HG02884 (cell line): Measurements from ENCODE around the gene CSNK1D.

Experiments
- ATAC-seq: cut with Tn5 transposase; IDR thresholded peaks from one replicate; pipeline ENCODE4 v1.9.1; 2021; ENCODE audit warnings: mild to moderate bottlenecking, moderate library complexity; ENCODE audit not compliant: unreplicated experiment

CSNK1D gene

DNA sequence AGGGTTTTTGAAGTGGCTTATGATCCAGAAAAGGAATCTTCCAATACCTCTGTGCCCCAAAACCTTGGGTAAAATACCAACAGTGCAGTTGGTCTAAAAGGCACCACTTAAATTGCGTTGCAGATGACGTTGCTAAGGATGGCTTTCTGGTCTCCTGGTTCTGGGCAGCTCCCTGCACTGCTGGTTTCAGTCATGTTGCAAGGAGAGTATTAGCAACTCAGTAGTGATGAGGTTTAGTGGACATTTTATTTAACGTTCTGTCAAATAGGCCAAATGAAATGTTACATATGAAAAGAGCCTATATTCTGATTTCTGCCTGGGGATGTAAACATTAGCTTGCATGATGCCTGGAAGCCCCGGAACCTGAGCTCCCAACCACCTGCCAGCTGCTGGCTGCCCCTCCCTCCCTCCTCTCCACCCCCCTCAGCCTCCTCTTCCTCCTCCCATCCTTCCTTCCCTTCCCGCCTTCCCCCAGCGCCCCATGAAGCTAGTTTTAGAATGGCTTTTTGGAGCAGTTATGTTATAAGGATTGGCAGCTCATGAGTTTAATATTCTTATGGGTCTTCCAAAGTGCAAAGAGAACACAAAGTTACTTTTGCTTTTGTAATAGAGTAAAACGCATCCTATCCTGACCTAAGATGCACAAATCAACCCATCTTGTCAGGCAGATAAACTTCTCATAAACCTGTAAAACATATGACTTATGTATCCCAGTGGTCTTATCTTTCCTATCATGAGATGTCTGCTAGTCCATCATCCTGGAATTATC, 23.2 kb upstream of the CSNK1D start:
- no peak for ATAC-seq

DNA sequence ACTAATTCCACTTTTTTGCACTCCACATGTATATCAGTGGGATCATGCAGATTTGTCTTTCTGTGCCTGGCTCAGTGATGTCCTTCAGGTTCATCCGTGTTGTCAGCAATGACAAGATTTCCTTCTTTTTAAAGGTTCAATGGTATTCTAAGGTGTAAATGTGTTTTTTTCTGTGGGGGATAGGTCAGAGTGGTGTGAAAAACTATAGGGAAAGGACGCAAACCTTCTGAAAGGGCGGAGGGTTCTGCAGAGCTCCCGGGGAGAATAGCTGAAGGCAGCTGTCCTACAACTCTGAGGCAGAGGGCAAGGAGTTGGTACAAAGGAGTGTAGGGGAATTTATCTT, 21.9 kb upstream of the CSNK1D start:
- no peak for ATAC-seq

DNA sequence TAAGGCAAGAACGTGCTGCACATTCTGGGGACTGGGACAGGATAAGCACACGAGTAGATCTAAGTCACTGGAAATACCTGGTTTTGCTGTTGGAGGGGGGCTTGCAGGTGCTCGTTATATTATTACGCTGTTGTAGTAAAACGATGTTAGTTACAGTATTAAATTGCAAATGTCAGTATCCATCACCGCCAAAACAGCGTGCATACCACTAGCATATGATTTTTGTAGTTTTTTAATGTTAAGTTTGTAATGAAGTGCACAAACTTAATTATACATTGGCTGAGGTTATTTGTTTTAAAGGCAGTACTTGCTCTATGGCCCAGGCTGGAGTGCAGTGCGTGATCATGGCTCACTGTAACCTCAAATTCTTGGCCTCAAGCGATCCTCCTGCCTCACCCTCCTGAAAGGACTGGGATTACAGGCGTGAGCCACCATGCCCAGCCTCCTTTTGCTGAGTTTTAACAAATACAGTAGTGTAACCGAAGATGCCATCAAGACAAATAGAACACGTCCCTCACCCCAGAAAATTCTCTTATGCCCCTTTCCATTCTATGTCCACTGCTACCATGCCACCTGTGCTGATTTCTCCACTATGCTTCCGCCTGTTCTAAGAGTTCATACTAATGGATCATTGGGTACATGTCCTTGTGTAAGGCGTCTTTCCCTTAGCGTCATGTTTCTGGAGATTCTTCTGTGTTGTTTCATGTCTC, 20.7 kb upstream of the CSNK1D start:
- ATAC-seq: no peak

DNA sequence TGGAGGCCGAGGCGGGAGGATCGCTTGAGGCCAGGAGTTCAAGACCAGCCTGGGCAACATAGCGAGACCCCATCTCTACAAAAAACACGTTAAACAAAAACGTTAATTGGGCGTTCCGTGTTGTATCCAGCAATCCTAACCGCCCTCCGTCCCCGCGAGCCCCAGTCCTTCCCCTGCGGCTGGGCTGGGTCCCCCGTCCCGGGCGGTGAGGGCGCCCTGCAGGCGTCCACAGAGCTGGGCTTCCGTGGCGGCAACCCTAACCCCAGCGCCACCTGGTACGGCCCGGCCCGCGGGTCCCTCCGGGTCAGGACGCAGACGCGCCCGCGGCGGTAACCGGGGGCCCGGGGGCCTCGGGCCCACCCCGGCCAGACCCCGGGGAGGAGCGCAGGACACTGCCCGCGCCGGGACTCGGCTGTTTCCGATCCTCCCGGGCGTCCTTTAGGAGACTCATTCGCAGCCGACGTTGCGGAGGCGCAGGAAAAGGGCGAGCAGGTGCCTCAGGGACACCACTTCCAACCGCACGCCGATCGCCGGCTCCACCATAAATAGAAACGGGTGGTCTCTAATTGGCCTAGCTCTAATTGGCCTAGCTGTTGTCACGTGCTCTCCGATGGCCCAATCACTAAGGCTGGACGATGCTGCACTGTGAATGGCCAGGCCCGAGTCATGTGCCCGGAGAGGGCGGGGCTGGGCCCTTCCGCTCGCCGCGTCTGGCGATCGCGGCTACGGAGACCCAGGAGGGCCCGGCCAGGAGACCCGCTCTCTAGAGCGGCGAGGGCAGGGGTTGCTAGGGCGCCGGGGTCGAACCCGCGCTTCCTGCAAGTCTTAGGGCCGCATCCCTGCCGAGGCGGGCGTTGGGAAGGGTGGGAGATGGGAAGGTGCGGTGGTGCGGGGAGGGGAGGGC, 19.0 kb upstream of the CSNK1D start:
- ATAC-seq: peak; percentile 93

DNA sequence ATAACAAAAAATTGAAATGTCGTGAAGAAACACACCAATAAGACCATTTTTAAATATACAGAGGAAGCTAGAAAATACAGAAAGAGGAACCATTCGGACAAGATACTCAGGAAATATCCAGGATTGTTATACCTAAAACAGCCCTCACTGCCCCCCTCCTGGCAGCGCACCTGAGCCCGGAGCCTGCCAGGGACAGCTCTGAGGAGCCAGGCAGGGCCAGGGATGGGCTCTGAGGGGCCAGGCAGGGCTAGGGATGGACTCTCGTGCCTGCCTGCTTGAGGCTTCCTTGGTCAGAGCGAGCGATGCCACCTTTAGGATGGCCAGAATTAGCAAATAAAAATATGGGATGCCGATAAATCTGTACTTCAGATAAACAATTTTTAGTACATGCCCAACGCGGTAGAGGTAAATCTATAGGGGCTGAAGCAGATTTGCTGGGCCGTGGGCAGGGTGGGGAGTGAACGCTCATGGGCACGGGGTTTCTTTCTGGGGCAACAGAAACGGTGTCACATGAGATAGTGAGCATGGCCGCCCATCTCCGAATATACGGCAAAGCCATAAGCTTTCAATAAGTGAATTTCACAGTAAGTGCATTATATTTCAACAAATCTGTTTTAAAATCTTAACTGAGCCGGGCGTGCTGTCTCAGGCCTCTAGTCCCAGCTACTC, 18.2 kb upstream of the CSNK1D start:
- no peak for ATAC-seq

DNA sequence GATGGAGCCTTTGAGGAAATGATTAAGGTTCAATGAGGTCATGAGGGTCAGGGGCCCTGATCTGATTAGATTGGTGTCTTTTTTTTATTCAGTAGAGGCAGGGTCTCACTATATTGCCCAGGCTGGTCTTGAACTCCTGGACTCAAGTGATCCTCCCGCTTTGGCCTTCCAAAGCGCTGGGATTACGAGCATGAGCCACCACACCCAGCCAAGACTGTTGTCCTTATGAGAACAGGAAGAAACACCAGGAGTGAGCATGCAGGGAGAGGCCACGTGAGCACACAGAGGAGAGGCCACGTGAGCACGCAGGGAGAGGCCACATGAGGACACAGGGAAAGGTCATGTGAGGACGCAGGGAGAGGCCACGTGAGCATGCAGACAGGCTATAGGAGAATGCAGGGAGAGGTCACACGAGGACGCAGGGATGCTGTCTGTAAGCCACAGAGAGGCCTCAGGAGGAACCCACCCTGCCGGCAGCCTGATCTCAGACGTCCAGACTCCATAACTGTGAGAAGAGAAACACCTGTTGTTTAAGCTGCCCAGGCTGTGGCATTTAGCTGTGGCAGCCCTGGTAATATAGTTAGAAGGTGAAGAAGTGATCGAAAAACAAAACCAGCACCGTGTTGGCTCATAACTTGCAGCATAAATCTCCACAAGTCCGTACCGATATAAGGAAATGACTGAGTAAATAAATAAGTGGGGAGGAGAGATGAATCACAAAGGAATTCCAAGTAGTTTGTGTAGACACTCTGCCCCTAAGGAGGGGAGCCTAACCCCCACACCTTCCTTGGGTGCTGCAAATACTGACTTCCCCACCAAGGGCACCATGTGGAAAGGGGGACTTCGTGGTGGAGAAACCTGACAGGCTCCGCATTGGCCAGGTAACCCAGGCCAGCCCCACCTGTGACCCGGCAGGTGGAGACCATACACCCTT, 14.6 kb upstream of the CSNK1D start:
- ATAC-seq: no peak

DNA sequence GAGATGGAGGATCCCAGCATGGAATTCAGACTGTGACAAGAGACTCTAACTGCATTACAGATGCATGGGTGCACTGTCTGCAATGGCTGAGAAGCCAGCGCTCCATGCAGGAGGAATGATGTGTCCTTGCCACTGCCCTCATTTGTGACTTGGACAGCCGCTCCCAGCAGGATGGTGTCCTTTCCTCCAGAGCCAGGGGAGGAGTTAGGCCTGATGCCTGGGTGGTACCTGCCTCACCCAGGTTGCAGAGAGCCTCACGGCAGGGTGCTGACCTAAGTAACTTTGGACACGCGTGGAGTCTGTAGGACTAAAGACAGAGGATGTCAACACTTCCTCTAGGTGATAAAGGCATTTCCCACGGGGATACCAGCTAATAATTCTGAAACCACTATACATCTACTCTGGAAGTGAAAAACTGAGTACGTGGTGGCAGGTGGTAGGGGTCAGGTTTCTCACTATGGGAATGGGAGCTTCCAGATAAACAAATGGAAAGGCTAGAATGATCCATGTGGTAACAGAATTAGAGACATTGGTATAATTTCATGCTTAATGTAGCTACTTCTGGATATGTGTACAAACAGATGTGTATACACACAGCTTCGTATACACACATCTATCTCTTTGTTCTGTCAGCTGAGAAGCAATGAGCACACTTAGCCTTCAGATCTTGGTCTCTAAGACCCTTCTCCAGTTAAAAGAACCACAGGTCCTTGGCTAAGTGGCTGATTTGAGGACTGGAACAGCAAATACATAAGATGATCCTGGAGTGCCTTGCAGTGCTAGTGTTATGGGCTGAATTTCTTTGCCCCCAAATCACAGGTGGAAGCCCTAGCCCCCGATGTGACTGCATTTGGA, 13.7 kb upstream of the CSNK1D start:
- ATAC-seq: no peak

- ATAC-seq: no peak
These were observed 11.6 kb upstream of the CSNK1D start for GRCh38 chr17:82285141-82285540.

DNA sequence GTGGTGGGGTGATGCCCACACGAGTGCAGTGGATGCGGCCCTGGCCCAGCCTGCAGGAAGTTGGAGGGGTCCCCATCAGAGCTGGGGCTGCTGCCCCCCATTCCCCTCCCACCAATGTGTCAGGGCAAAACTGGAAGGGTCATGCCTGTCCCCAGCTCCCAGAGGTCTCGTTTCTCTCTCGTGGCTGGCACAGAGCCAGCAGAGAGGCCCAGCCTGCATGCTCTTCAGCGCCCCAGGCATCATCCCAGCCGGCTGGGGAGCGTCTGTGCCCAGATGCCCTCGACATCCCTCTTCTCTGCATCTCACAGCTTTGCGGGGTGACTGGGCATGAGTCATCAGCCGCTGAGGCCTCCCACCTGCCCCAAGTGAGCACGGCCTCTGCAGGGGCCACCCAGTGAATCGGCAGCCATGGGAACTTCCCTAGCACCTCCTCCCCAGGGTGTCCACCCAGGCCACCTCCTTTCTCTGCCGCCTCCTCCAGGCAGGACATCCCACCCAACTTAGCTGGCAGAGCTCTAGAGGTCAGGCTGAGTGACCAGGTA, 9.8 kb upstream of the CSNK1D start:
- ATAC-seq: no peak

DNA sequence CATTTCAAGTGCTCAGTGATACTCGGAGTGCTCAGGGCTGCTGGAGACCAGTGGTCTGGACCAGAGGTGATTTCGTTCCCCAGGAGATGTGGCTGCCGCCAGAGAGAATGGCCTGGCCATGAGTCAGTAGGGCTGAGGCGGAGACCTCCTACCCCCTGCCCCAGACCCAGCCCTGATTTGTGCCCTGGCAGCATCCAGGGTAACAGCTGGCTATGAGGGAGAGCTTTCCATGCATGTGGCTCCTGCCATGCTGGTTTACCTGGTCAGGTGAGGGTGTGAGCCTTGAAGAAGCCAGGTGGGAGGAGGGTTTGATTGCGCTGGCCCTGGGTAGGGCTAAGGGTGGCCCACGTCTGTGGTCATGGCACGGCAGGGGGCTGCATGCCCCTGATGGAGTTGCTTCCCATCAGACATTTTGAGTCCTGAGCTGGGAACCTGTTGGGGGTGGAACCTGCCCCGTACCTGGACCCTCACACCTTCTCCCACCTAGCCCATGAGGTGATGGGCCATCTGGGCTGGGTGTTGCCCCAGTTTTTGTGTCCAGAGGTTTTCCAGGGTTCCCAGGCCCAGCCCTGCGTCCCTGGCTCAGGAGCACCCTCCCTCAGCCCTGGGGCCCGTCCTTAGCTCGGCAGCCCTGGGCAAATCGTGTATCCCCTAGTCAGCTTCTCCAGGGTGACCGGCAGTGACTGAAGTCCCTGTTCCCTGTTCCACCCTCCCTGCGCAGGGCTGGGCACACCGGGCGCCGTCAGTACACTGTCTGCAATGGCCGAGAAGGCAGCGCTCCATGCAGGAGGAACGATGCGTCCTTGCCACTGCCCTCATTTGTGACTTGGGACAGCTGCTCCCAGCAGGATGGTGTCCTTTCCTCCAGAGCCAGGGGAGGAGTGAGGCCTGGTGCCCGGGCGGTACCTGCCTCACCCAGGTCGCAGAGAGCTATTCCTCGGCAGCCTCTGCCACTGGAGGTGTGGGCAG, 9.0 kb upstream of the CSNK1D start:
- no peak for ATAC-seq

DNA sequence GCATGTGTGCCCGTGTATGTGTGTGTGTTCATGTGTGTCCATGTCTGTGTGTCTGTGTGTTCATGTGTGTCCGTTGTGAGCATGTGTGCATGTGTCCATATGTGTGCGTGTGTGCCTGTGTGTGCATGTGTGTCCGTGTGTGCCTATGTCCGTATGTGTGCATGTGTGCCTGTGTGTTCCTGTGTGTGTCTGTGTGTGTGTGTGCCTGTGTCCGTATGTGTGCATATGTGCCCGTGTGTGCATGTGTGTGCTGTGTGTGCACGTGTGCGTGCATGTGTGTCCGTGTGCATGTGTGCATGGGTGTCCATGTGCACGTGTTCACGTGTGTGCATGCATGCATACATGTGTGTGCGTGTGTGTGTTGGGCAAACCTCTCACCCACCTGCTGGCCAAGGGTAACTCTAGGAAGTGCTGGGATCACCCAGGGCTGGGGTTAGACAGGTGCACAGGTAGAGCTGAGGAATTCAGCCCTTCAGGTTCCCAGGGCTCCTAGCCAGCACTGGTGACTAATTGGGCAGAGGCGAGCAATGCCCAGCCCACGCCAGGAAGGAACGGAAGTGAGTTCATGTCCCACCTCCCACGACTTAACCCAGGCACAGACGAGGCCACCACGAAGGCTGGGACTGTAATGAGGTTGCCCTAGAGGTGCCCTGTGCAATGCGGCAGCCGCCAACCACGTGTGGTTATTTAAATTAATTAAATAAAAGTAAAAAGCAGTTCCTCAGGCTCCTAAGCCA, 8.2 kb upstream of the CSNK1D start:
- ATAC-seq: no peak

- no peak for ATAC-seq
These were observed 7.6 kb upstream of the CSNK1D start for GRCh38 chr17:82281076-82281475.

- no peak for ATAC-seq
These were observed 7.0 kb upstream of the CSNK1D start for GRCh38 chr17:82280537-82280936.

GRCh38 chr17:82278786-82279391, 5.4 kb upstream of the CSNK1D start:
- ATAC-seq: no peak

DNA sequence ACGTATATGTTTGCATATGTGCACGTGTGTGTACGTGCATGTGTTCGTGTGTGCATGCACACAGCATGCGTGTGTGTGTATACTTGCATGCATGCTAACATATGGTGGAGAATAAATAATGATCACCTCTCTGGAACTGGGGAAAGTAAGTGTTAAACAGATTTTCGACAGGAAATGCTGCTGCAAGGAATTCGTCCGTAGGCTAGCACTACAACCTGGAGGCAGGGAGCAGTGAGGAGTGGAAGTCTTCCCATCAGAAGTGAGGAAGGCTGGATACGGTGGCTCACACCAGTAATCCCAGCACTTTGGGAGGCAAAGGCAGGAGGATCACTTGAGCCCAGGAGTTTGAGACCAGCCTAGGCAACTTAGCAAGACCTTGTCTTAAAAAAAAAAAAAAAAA, 4.8 kb upstream of the CSNK1D start:
- ATAC-seq: no peak

- ATAC-seq: no peak
These were observed 4.4 kb upstream of the CSNK1D start for GRCh38 chr17:82277851-82278250.

GRCh38 chr17:82276938-82277337, 3.4 kb upstream of the CSNK1D start:
- no peak for ATAC-seq
